K562 (cell line): ENCODE data around the gene PRAC1. TPM values are rescaled to one million over a fixed set of nuclear protein-coding genes. Genes with fewer than 3 reads are reported as not detected.
A peak's percentile ranks its signal among the peaks of the same experiment; 100 is the strongest.

Experiments used
- ATAC-seq: fragments of 200-7000 bp; cut with Tn5 transposase; 3 replicates; pipeline ENCODE4 v1.9.1; 2020; ENCODE audit warnings: moderate library complexity
- BruUV-seq: library from RNA; stranded (reverse); fragments of 400-500 nt; replicated peaks from 2 replicates; lab custom pipeline; 2021; lab: Mats Ljungman, UMichigan
- CTCF ChIA-PET: fragments of 300-600 bp; formaldehyde crosslinking; extraction: SDS; loops from one replicate; lab custom pipeline; 2021; ENCODE audit warnings: low intra/inter-chr PET ratio; lab: Yijun Ruan, JAX
- POLR2A ChIA-PET: fragments of 300-600, 350-650 bp; sonication (Branson Sonifier 250); formaldehyde crosslinking; extraction: SDS; loops from one replicate; lab custom pipeline; 2021; ENCODE audit warnings: antibody characterized with exemption, inconsistent platforms; lab: Yijun Ruan, JAX
- DNase-seq, 4 experiments: peaks; one replicate each; pipeline versions ENCODE4 v3.0.0 to v3.0.0-alpha.2; 2011 to 2018; ENCODE audit warnings: low spot score in 3 of 4, mixed read lengths in 3 of 4; ENCODE audit errors: extremely low read depth in 1 of 4
- FAIRE-seq: peaks from 2 replicates; lab custom pipeline; 2011; peaks lifted over from hg19 to GRCh38; lab: Jason Lieb, UNC
- H2AFZ ChIP-seq: 2 replicates; pipeline ENCODE4 v1.6.0; 2011; ENCODE audit warnings: low read depth, low read length, control low read depth, inconsistent platforms
- H3K27ac ChIP-seq: fragments of 200-600 bp; 3 replicates; pipeline ENCODE4 v1.8.0; 2011; ENCODE audit warnings: low read depth, mild to moderate bottlenecking, control low read depth, inconsistent platforms, low read length, moderate library complexity, mixed read lengths; ENCODE audit errors: extremely low read depth
- H3K27me3 ChIP-seq, 2 experiments: fragments of 300-600 bp in 1 of 2; 2 replicates in 1 of 2; 3 replicates in 1 of 2; pipeline versions ENCODE4 v1.6.0 to v1.8.0; 2011; ENCODE audit warnings: inconsistent platforms in 2 of 2, low read length in 2 of 2, mild to moderate bottlenecking in 1 of 2, mixed read lengths in 1 of 2, moderate library complexity in 1 of 2; ENCODE audit not compliant: control insufficient read depth in 2 of 2, insufficient read depth in 2 of 2
- H3K36me3 ChIP-seq: fragments of 300-600 bp; 3 replicates; pipeline ENCODE4 v1.8.0; 2011; ENCODE audit warnings: mild to moderate bottlenecking, low read length, inconsistent platforms; ENCODE audit not compliant: control insufficient read depth, insufficient read depth
- H3K4me1 ChIP-seq, 2 experiments: fragments of 200-600 bp in 1 of 2; replicated peaks in 1 of 2; 2 replicates in 1 of 2; 3 replicates in 1 of 2; pipeline versions ENCODE4 v1.5.1 to v1.8.0; 2011; ENCODE audit warnings: inconsistent platforms in 2 of 2, low read length in 2 of 2, mild to moderate bottlenecking in 1 of 2, mixed read lengths in 1 of 2, moderate library complexity in 1 of 2; ENCODE audit not compliant: control insufficient read depth in 2 of 2, insufficient read depth in 2 of 2
- H3K4me2 ChIP-seq: 2 replicates; pipeline ENCODE4 v1.6.1; 2011; ENCODE audit warnings: low read length, control low read depth, inconsistent platforms, mixed read lengths; ENCODE audit not compliant: insufficient read depth
- H3K4me3 ChIP-seq: fragments of 200-600 bp; sonication (generic), shearing (Covaris generic); 2 replicates; pipeline ENCODE4 v1.5.1; 2016; ENCODE audit warnings: control low read depth, inconsistent platforms
- H3K79me2 ChIP-seq: fragments of 200-600 bp; 3 replicates; pipeline ENCODE4 v1.8.0; 2011; ENCODE audit warnings: low read length, inconsistent platforms; ENCODE audit not compliant: control insufficient read depth, insufficient read depth
- H3K9ac ChIP-seq, 2 experiments: 2 replicates each; pipeline versions ENCODE4 v1.6.0 to v1.6.1; 2011; ENCODE audit warnings: low read depth in 2 of 2, low read length in 2 of 2, control low read depth in 1 of 2, inconsistent platforms in 1 of 2, mild to moderate bottlenecking in 1 of 2, mixed read lengths in 1 of 2; ENCODE audit not compliant: insufficient read depth in 1 of 2
- H3K9me1 ChIP-seq: one replicate; pipeline ENCODE4 v1.6.0; 2011; ENCODE audit warnings: inconsistent platforms, mild to moderate bottlenecking, low read length, moderate library complexity; ENCODE audit not compliant: control insufficient read depth, insufficient read depth
- H3K9me3 ChIP-seq: replicated peaks from 2 replicates; pipeline ENCODE4 v1.5.1; 2011; ENCODE audit warnings: low read depth, low read length, inconsistent platforms; ENCODE audit not compliant: control insufficient read depth, insufficient read depth
- H4K20me1 ChIP-seq: replicated peaks from 2 replicates; pipeline ENCODE4 v1.6.1; 2011; ENCODE audit warnings: low read length, inconsistent platforms, mixed read lengths; ENCODE audit not compliant: control insufficient read depth, insufficient read depth
- CBX2 ChIP-seq: fragments of 200-600 bp; sonication (generic); IDR thresholded peaks from one replicate; pipeline ENCODE4 v1.6.1; 2012; ENCODE audit warnings: mild to moderate bottlenecking, low read length, inconsistent platforms; ENCODE audit not compliant: insufficient read depth, poor library complexity, severe bottlenecking
- DMBX1 ChIP-seq: fragments of 250-450 bp; sonication (Bioruptor Pico); IDR thresholded peaks from 2 replicates; pipeline ENCODE4 v1.8.0; 2022; ENCODE audit warnings: inconsistent platforms, mild to moderate bottlenecking, moderate library complexity, borderline replicate concordance
- EZH2 ChIP-seq: IDR thresholded peaks from 2 replicates; pipeline ENCODE4 v1.6.1; 2012; ENCODE audit warnings: low read depth, mild to moderate bottlenecking, inconsistent platforms, low read length, borderline replicate concordance
- HOXB6 ChIP-seq: fragments of 250-450 bp; sonication (Bioruptor Pico); IDR thresholded peaks from 2 replicates; pipeline ENCODE4 v1.5.1; 2022; ENCODE audit warnings: mild to moderate bottlenecking, borderline replicate concordance
- PHF20 ChIP-seq: fragments of 450-650 bp; IDR thresholded peaks from 2 replicates; pipeline ENCODE4 v1.6.1; 2018; ENCODE audit not compliant: partially characterized antibody
- ZNF253 ChIP-seq: fragments of 250-450 bp; sonication (Bioruptor Pico); conservative IDR thresholded peaks from 2 replicates; pipeline ENCODE4 v1.6.1; 2021; ENCODE audit warnings: mild to moderate bottlenecking
- ZNF655 ChIP-seq: fragments of 250-450 bp; sonication (Bioruptor Pico); IDR thresholded peaks from 2 replicates; pipeline ENCODE4 v1.5.0; 2021
- ZNF785 ChIP-seq: fragments of 250-450 bp; sonication (Bioruptor Pico); IDR thresholded peaks from 2 replicates; pipeline ENCODE4 v1.4.0; 2020; ENCODE audit warnings: mild to moderate bottlenecking
- WGBS: fragments of 100-300 bp; shearing (Covaris generic); methylation state at CpG from one replicate; pipeline ENCODE4 v1.1.6; 2016; ENCODE audit warnings: low coverage, mixed read lengths; ENCODE audit not compliant: insufficient coverage; ENCODE audit errors: missing lambda C conversion rate; 5-methylcytosine and 5-hydroxymethylcytosine counted together
- in situ Hi-C: fragments of 300-500 bp; cut with MboI; formaldehyde crosslinking; loops from 4 replicates; pipeline ENCODE4 v1.15.0; 2018; ENCODE audit warnings: inconsistent platforms, mixed read lengths
- intact Hi-C: fragments of 100-400 bp; cut with micrococcal nuclease; formaldehyde crosslinking; loops from 2 replicates; pipeline ENCODE4 v1.14.2; 2022
- polyA plus RNA-seq, 8 experiments: library from polyadenylated mRNA; depleted of rRNA in 4 of 8; stranded (reverse) in 5 of 8; unstranded in 3 of 8; fragments of >200 nt; fragmentation: Nextera tagmentation in 2 of 8; fragmentation: Illumina TruSeq in 1 of 8; extraction: Ambion mirVana in 2 of 8; extraction: Trizol in 1 of 8; gene quantifications; 2 replicates each; pipeline versions ENCODE4 v1.2.1 to v1.2.3, GENCODE V29; 2011 to 2014; ENCODE audit warnings: inconsistent platforms in 1 of 8, missing spikeins in 1 of 8
- total RNA-seq, 7 experiments: library from RNA; depleted of rRNA in 6 of 7; stranded (reverse); fragments of >200 nt in 6 of 7; fragmentation: Illumina TruSeq in 2 of 7; extraction: Trizol in 2 of 7; gene quantifications; 2 replicates each; pipeline versions ENCODE4 v1.2.1 to v1.2.3, GENCODE V29; 2011 to 2021; ENCODE audit warnings: low replicate concordance in 1 of 7
- TF ChIP-seq, protein P1 (sequence below), 3 experiments: fragments of 200-800 bp in 1 of 3; sonication (Bioruptor generic) in 1 of 3; sonication (generic) in 1 of 3; formaldehyde crosslinking in 1 of 3; IDR thresholded peaks; 2 replicates each; pipeline versions ENCODE4 v1.6.1 to v1.8.0; 2016 to 2022; ENCODE audit warnings: mild to moderate bottlenecking in 2 of 3, missing compliant biosample characterization in 2 of 3, missing genetic modification characterization in 2 of 3, missing genetic modification reagents in 1 of 3
- TF ChIP-seq, protein P2 (sequence below): fragments of 250-450 bp; sonication (Bioruptor Pico); IDR thresholded peaks from 2 replicates; pipeline ENCODE4 v1.8.0; 2021; ENCODE audit warnings: mild to moderate bottlenecking, moderate library complexity
- TF ChIP-seq, protein P3 (sequence below): fragments of 250-450 bp; sonication (Bioruptor Pico); IDR thresholded peaks from 2 replicates; pipeline ENCODE4 v1.8.0; 2021; ENCODE audit warnings: moderate library complexity, mild to moderate bottlenecking, inconsistent platforms

The PRAC1 gene
- total and polyA plus RNA-seq, 9 of the 15 experiments (the other 6 are each of a cell fraction or from before 2014, with no cell fraction given): not detected

DNA sequence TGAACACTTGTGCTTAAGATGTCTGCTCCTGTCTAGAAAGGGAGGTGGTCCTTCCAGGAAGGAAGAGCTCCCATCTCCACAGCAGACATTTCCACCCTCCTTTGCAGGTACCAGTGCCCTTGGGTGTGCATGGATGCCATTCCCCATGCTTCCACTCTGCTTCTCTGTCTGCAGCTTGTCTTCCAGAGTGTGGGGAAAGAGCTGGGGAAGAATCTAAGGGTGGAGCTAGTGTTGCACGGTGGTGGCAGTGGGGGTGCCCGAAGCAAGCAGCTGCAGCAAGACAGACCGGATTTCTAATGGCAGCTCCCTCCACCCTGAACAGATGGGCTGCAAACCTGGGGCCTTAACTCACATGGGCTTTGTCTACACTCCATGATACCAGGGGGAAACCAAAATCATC lies 28.9 kb upstream of the PRAC1 start:
- intact Hi-C loops: no loop called here

More for the DNA sequence above, 28.9 kb upstream of the PRAC1 start:
- no peaks in the 10 kb centered on the region for H3K79me2 ChIP-seq
- no peak overlapping the region for H3K4me2 ChIP-seq
- no peak overlapping the region for H3K4me3 ChIP-seq
- H4K20me1 ChIP-seq: peaks cover 10% of the 10 kb centered on the region; the same call in 1 of the 2 replicates
- in situ Hi-C loops: no loop called here
- FAIRE-seq (no peak), ATAC-seq (peak; percentile 42; the same call in 1 of the 3 replicates), DNase-seq (no peak)
- peaks cover 0 to 19% of the 10 kb centered on the region in 2 experiments; a peak in 2 of 5 replicates for H3K4me1 ChIP-seq
- ChIA-PET CTCF (no interaction called here), POLR2A (interaction anchor here (0.6 to 1.8 kb wide), 8 partner anchors 8 to 1083 kb away, joined by 3 to 10 read pairs (median 3); no protein-coding TSS in a partner anchor)
- no peak overlapping the region for H2AFZ ChIP-seq
- TF ChIP-seq DMBX1 (CRISPR knock-in tag) (no peak), HOXB6 (CRISPR knock-in tag) (no peak), PHF20 (no peak), ZNF655 (CRISPR knock-in tag) (no peak), ZNF785 (CRISPR knock-in tag) (no peak), EZH2 (peak; percentile 81; the same call in 1 of the 2 replicates), ZNF253 (CRISPR knock-in tag) (no peak), CBX2 (no peak)
- TF ChIP-seq, protein P1, sequence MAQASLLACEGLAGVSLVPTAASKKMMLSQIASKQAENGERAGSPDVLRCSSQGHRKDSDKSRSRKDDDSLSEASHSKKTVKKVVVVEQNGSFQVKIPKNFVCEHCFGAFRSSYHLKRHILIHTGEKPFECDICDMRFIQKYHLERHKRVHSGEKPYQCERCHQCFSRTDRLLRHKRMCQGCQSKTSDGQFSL (CRISPR knock-in tag; IDR thresholded peaks at IDR 0.05): 0 out of 2 replicates have a peak, but pooled peaks have one; percentile 47
- TF ChIP-seq, protein P1 (tag; IDR thresholded peaks at IDR 0.05): no peak
- TF ChIP-seq, protein P2, sequence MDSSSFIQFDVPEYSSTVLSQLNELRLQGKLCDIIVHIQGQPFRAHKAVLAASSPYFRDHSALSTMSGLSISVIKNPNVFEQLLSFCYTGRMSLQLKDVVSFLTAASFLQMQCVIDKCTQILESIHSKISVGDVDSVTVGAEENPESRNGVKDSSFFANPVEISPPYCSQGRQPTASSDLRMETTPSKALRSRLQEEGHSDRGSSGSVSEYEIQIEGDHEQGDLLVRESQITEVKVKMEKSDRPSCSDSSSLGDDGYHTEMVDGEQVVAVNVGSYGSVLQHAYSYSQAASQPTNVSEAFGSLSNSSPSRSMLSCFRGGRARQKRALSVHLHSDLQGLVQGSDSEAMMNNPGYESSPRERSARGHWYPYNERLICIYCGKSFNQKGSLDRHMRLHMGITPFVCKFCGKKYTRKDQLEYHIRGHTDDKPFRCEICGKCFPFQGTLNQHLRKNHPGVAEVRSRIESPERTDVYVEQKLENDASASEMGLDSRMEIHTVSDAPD (CRISPR knock-in tag): no peak
- TF ChIP-seq, protein P3, sequence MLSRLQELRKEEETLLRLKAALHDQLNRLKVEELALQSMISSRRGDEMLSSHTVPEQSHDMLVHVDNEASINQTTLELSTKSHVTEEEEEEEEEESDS (CRISPR knock-in tag): no peak
- H3K27me3 ChIP-seq: peaks cover 81 to 88% of the 10 kb centered on the region in 2 experiments
- H3K27ac ChIP-seq: no peak overlapping the region
- no peaks in the 10 kb centered on the region for H3K9me3 ChIP-seq
- H3K9ac ChIP-seq: no peak overlapping the region
- H3K36me3 ChIP-seq: no peaks in the 10 kb centered on the region
- 7% methylated on average over 3 of the region's 3 CpGs for WGBS
- BruUV-seq: no TSS peak
- H3K9me1 ChIP-seq: no peaks in the 10 kb centered on the region
